Heart left ventricle (tissue), 13 donors: ENCODE data around the gene CMBL.

Experiments used
- CTCF ChIP-seq, 12 donors: fragments of 200-600 bp; sonication (generic) in 4 of 12; IDR thresholded peaks; one replicate each; pipeline versions ENCODE4 v1.5.0 to v1.8.0; 2018 to 2022; ENCODE audit warnings: antibody characterized with exemption in 12 of 12, mild to moderate bottlenecking in 5 of 12
- POLR2A ChIP-seq, 2 donors: fragments of 450-650 bp; IDR thresholded peaks; one replicate each; pipeline ENCODE4 v1.6.1; 2017; ENCODE audit warnings: antibody characterized with exemption in 2 of 2, mild to moderate bottlenecking in 2 of 2, moderate library complexity in 2 of 2
- donor health status: ischemic (EF 13 %, LVEDD 7.1; RV severe dilation, severe dysfunction).
- donor health status: DM: no; HTN: yes; CAD: no.
- donor health status: DM: no; HTN: no; CAD: no.
- donor health status: ischemic (EF 25% LVEDD 6.9; RV normal size, moderate dysfunction).
- donor health status: ischemic (EF 25% LVEDD 5.7; RV mildly dilated, moderate dysfunction).
- donor health status: ischemic (EF 35%, LVEDD 5.7; RV mildly dilated, moderate dysfunction).
- donor health status: nonischemic (EF 11% LVEDD 7.7; RV severe dilation, severe dysfunction).
- donor health status: DM: yes; HTN: yes; CAD: no.
- donor health status: PGD.
- donor health status: ischemic (EF 29% LVEDD 5.4; RV normal size, mild dysfunction).
- donor health status: nonischemic (EF 23%, LVEDD 6.1; RV moderate dilation, normal function).

GRCh38 chr5:10319202-10319851 lies 11.6 kb upstream of the CMBL start:
- peak in 7 of 12 donors; percentile 9 to 39 (median 26) for TF ChIP-seq CTCF (IDR thresholded peaks at IDR 0.05)
- no peak for TF ChIP-seq POLR2A (IDR thresholded peaks at IDR 0.05)
